HAP-1 (cell line): ENCODE data around the gene CYB561D1.

Experiments used
- DNase-seq, 2 experiments: peaks; one replicate each; pipeline ENCODE4 v3.0.0-alpha.2; 2016 to 2020; ENCODE audit warnings: low spot score in 2 of 2
- H3K27me3 ChIP-seq: fragments of 250-450 bp; sonication (Bioruptor Pico); 2 replicates; pipeline ENCODE4 v1.5.1; 2020; ENCODE audit warnings: low read depth, mild to moderate bottlenecking, moderate library complexity
- H3K36me3 ChIP-seq: fragments of 250-450 bp; sonication (Bioruptor Pico); replicated peaks from 2 replicates; pipeline ENCODE4 v1.5.1; 2020; ENCODE audit warnings: mild to moderate bottlenecking
- H3K4me1 ChIP-seq: fragments of 250-450 bp; sonication (Bioruptor Pico); 2 replicates; pipeline ENCODE4 v1.5.1; 2020; ENCODE audit warnings: mild to moderate bottlenecking
- H3K4me3 ChIP-seq: fragments of 250-450 bp; sonication (Bioruptor Pico); 2 replicates; pipeline ENCODE4 v1.5.1; 2020; ENCODE audit warnings: mild to moderate bottlenecking, moderate library complexity
- H3K9me3 ChIP-seq: fragments of 250-450 bp; sonication (Bioruptor Pico); 2 replicates; pipeline ENCODE4 v1.5.1; 2020; ENCODE audit warnings: mild to moderate bottlenecking, moderate library complexity
- in situ Hi-C: fragments of 300-500 bp; cut with MboI; formaldehyde crosslinking; loops from 3 replicates; pipeline ENCODE4 v1.14.3; 2020; ENCODE audit warnings: low sequenced_read_pairs, inconsistent platforms, mixed read lengths

Gene CYB561D1

DNA sequence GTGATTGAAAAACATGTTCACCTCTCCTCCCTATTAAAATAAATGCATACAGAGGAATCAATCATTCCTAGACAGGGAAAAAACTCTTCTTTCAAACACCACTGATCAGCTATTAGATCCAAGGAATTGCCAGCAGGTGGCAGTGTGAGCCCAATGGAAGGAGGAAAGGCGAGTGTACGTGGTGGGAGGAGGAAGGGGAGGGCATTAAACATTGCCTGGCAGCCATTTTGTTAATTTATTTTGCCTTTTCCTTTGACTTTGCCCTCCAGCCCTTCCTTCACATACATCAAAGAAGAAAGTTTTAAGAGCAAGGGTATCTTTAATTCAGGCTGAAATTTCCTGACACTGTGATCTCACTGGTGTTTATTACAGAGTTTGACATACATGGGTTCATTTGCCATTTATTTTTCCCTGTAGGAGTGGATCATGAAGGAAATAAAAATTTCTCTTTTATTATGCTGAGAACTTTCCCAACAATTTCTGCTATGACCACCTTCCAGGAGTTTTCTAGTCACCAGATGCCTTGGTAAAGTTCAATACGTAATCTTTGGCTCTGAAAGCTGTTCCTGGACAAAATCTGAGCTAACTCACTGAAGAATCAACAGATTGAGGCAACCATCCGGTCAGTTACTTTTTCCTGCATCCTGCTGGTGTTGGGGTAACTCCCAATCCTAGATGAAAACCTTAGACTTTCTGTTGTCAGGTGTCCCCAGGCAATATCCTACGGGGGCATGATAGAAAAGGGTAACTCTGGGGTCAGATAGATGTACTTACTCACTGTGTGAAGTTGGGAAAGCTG, 52.6 kb downstream of the CYB561D1 start:
- H3K36me3 ChIP-seq: no peaks in the 10 kb centered on the region
- H3K4me1 ChIP-seq: peaks cover 7% of the 10 kb centered on the region
- DNase-seq: peak; percentile 88 to 95
- H3K9me3 ChIP-seq: no peaks in the 10 kb centered on the region; the same call in 1 of the 2 replicates
- no peaks in the 10 kb centered on the region for H3K27me3 ChIP-seq
- in situ Hi-C loops: loop anchor here (5.0 to 10.0 kb wide), 3 partner anchors 81 to 438 kb away; partner anchors contain the start of gene AHCYL1
- H3K4me3 ChIP-seq: peak overlapping the region; percentile 90

DNA sequence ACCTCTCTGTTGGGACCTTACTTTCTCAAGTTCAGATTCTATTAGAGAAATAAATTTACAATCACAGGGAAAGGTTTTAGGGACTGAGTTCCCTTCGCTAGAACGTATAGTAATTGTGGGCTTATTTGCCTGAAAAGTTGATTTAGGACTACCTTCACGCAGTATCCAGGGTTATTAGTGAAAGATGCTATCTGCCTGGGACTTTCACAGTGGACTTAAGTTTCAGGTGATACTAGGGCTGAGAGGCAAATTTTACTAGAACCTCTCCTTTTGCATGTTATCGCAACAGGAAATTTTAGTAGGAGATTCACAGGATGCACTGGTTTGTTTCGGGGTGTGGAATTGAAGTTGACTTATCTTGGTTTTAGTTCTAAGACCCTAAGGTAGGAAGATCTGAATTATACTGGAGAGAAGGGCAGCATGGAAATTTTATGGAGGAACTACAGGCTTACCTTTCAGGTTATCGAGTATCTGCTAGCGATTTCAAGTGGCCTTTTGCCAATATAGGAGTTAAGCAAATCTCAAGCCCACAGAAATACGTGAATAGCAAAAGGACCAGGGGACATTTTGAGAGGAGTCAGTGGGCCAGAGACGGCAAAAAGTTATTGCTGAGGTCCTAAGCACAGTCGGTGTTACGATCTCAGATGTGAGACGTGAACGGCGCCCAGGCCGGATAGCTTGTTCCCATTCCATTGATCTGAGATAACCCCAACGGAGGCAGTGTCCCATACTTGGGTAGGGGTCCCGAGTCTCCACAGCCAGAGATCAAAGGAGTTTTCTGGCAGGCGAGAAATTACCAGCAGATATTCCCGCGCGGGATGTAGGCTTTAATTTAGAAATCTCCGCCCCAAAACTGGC, 53.8 kb downstream of the CYB561D1 start:
- peak overlapping the region; percentile 90 for H3K4me3 ChIP-seq
- no peaks in the 10 kb centered on the region for H3K36me3 ChIP-seq
- peaks cover 8% of the 10 kb centered on the region for H3K4me1 ChIP-seq
- H3K27me3 ChIP-seq: no peaks in the 10 kb centered on the region
- no peaks in the 10 kb centered on the region; the same call in 1 of the 2 replicates for H3K9me3 ChIP-seq
- in situ Hi-C loops: loop anchor here (5.0 to 10.0 kb wide), 3 partner anchors 80 to 437 kb away; partner anchors contain the start of gene AHCYL1
- DNase-seq: peak; percentile 32 to 37

DNA sequence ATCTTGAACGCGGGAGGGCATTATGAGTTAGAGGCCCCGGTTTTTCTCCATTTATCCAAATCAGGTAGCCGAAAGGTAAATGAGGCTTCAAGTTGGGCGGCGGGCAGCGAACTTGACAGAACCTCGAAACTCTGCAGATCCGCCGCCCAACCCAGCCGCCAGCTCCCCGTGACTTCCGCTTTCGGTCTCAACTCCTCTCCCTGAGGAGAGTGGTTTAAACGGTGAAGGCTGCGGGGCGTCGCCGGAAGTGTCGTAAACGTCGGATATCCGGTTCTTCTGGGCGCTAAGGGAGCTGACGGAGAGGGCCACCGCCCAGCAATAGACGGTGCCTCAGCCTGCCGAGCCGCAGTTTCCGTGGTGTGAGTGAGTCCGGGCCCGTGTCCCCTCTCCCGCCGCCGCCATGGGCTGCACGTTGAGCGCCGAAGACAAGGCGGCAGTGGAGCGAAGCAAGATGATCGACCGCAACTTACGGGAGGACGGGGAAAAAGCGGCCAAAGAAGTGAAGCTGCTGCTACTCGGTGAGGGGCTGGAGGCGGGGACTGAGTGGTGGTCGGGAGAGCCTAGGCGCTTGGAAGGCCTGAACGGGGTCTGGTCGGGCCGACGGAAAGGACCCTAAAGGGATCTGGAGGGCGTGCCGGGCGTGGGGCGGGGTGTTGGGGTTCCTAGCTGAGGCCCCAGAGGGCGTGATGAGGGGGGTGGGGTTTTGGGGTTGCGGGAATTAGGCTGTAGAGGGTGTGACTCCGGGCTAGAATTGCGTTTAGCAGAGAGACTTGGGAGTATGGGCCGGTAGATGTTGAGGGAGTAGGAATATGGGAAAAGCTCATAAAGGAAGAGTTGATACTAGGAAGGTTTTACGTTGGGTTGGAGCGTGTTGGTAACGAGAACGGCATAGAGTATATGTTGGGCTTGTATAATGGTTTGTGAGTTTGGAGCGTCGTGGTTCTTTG, 54.7 kb downstream of the CYB561D1 start, which contains the start of gene GNAI3:
GNAI3 (plus strand) TSS at position 295 of the 947 bp plus-strand sequence; CDS start at position 401, 106 bp downstream.
- no peaks in the 10 kb centered on the region for H3K36me3 ChIP-seq
- H3K27me3 ChIP-seq: no peaks in the 10 kb centered on the region
- DNase-seq: peak; percentile 91 to 96
- H3K9me3 ChIP-seq: no peaks in the 10 kb centered on the region; the same call in 1 of the 2 replicates
- peaks cover 17% of the 10 kb centered on the region for H3K4me1 ChIP-seq
- peak within 1 kb of the TSS; percentile 90 for H3K4me3 ChIP-seq
- in situ Hi-C loops: loop anchor here (5.0 to 10.0 kb wide), 3 partner anchors 79 to 436 kb away; partner anchors contain the start of gene AHCYL1
